GM19099 (cell line): Measurements from ENCODE around the gene UBXN10.

Source experiments
- POLR2A ChIP-seq: IDR thresholded peaks from 3 replicates; pipeline ENCODE4 v1.6.1; 2011; ENCODE audit warnings: low read depth; ENCODE audit not compliant: insufficient read length; ENCODE audit errors: extremely low read depth

UBXN10 gene

GRCh38 chr1:20147846-20148570, 37.9 kb upstream of the UBXN10 start:
- no peak for TF ChIP-seq POLR2A

GRCh38 chr1:20148571-20149500, 37.1 kb upstream of the UBXN10 start:
- no peak for TF ChIP-seq POLR2A

- TF ChIP-seq POLR2A = no peak
Observed at GRCh38 chr1:20149601-20150325, 36.1 kb upstream of the UBXN10 start.

- TF ChIP-seq POLR2A = no peak
Observed at GRCh38 chr1:20150326-20150705, 35.6 kb upstream of the UBXN10 start.

- TF ChIP-seq POLR2A = no peak
Observed at GRCh38 chr1:20150969-20151368, 34.9 kb upstream of the UBXN10 start.

GRCh38 chr1:20151906-20152598, 33.8 kb upstream of the UBXN10 start:
- no peak for TF ChIP-seq POLR2A

- no peak for TF ChIP-seq POLR2A
Observed at GRCh38 chr1:20152599-20152930, 33.3 kb upstream of the UBXN10 start.

GRCh38 chr1:20153000-20153418, 32.9 kb upstream of the UBXN10 start:
- no peak for TF ChIP-seq POLR2A

GRCh38 chr1:20154301-20154831, 31.5 kb upstream of the UBXN10 start:
- TF ChIP-seq POLR2A = no peak

GRCh38 chr1:20158358-20159070, 27.4 kb upstream of the UBXN10 start:
- TF ChIP-seq POLR2A = no peak

GRCh38 chr1:20160034-20160433, 25.9 kb upstream of the UBXN10 start:
- no peak for TF ChIP-seq POLR2A

- no peak for TF ChIP-seq POLR2A
Observed at GRCh38 chr1:20164694-20165202, 21.1 kb upstream of the UBXN10 start.

GRCh38 chr1:20165522-20165951, 20.4 kb upstream of the UBXN10 start:
- TF ChIP-seq POLR2A = no peak

GRCh38 chr1:20166051-20166450, 19.8 kb upstream of the UBXN10 start:
- TF ChIP-seq POLR2A = no peak
